Measurements from ENCODE around the gene PNPO.
"Not testable (repeated sequence)": the region's sequence is repeated elsewhere in the genome, so short reads cannot be mapped to it uniquely, and the experiment has no call there.

PNPO gene

DNA sequence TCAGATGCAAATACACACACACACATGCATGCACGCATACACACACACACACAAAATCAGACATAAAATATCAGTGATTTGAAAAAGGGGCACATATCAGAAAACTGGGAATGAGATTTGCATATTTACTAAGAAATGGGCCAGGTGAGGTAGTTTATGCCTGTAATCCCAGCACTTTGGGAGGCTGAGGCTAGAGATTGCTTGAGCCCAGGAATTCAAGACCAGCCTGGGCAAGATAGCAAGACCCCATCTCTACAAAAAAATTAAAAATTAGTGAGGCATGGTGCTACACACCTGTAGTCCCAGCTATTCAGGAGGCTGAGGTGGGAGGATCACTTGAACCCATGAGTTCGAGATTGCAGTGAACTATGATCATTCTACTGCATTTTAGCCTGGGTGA lies 22.4 kb upstream of the PNPO start:
- DNase-seq, result no peak

- DNase-seq, result not testable (repeated sequence)
These were observed 21.5 kb upstream of the PNPO start for GRCh38 chr17:47919889-47920288.

GRCh38 chr17:47924785-47925677 lies 16.3 kb upstream of the PNPO start:
- no peak for DNase-seq

GRCh38 chr17:47925678-47925988 lies 15.7 kb upstream of the PNPO start:
- no peak for DNase-seq

GRCh38 chr17:47927821-47928400 lies 13.5 kb upstream of the PNPO start:
- DNase-seq, result no peak

- DNase-seq, result no peak
These were observed 13.0 kb upstream of the PNPO start for GRCh38 chr17:47928415-47928814.

GRCh38 chr17:47929218-47930000 lies 12.0 kb upstream of the PNPO start:
- no peak for DNase-seq

DNA sequence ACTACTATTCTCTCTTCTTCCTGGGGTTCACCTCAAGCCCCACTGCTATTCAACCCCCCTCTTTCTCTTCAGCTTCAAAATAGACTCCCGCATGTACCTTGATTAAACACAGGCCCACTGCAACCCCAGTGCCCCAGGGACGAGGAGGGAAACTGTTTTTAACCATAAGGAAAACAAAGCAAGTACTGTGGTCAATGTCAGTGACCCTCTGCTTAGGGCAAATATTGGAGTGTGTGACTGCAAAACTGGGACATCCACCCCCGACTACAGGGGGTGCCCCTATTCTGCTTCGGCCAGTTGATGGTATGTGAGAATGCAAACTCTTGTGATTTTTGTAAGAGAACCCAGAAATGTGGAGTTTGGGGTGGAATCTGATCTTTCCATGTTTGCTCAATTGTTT lies 9.5 kb upstream of the PNPO start:
- DNase-seq, result no peak

DNA sequence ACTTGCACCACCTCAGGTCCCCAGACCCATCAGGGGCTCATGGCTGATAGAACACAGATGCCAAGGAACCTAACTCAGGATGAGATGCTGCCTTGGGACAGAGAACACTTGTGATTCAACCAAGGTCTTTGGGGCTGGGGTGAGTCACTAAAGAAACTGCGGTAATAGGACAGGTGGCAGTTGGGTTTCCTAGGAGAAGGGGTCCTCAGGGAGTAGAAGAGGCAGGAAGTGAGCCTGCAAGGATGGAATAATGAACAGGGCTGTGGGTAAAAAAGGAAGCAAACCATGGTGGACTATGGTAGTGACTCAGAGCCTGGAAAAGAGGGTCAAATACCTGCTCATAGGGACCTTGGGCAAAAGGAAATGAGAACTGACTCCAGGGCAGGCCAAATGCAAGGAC lies 6.5 kb upstream of the PNPO start:
- no peak for DNase-seq

DNA sequence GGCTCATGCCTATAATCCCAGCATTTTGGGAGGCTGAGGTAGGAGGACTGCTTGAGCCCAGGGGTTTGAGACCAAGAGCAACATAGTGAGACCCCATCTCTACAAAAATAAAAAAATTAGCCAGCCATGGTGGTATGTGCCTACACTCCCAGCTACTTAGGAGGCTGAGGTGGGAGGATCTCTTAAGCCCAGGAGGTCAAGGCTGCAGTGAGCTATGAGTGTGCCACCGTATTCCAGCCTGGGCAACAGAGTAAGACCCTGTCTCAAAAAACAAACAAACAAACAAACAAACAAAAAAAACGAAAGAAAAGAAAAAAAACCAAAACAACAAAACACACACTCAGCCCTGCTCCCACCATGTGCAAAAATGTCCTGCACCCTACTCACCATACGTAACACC lies 5.9 kb upstream of the PNPO start:
- not testable (repeated sequence) for DNase-seq

GRCh38 chr17:47935961-47936360 lies 5.4 kb upstream of the PNPO start:
- no peak for DNase-seq

GRCh38 chr17:47937941-47938340 lies 3.4 kb upstream of the PNPO start:
- DNase-seq, result no peak

DNA sequence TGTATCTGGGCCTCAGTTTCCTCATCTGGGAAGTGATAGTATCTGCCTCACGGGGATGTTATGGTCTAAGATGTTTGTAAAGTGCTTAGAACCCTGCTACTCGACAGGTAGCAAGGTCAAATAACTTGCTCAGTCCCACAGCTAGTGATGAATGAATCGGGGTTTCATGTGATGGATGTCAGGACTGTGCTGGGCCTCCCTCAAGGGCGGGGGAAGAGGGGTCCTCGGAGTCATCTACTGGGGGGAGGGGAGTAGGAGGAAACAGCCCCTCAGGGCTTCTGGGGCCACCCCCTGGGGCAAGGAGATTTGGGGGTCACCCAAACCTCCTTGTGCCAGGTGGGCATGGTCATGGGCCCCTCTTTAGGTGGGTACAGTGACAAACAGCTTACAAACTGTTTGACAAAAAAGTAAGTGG lies 732 bp downstream of the PNPO start:
- DNase-seq, result no peak

DNA sequence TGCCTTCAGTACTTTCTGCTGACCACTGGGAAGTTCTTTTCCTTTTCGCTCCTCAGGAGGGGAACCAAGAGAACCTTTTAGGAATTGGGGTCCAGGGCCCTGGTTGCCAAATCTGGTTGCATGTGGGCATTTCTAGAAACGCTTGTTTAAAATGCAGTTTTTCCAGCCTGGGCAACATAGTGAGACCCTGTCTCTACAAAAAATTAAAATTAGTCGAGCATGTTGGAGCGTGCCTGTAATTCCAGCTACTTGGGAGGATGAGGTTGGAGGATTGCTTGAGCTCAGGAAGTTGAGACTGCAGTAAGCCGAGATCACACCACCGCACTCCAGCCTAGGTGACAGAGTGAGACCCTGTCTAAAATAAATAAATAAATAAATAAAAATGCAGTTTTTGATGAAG lies 1.2 kb downstream of the PNPO start:
- no peak for DNase-seq

- no peak for DNase-seq
These were observed 3.7 kb downstream of the PNPO start for GRCh38 chr17:47945080-47945479.

DNA sequence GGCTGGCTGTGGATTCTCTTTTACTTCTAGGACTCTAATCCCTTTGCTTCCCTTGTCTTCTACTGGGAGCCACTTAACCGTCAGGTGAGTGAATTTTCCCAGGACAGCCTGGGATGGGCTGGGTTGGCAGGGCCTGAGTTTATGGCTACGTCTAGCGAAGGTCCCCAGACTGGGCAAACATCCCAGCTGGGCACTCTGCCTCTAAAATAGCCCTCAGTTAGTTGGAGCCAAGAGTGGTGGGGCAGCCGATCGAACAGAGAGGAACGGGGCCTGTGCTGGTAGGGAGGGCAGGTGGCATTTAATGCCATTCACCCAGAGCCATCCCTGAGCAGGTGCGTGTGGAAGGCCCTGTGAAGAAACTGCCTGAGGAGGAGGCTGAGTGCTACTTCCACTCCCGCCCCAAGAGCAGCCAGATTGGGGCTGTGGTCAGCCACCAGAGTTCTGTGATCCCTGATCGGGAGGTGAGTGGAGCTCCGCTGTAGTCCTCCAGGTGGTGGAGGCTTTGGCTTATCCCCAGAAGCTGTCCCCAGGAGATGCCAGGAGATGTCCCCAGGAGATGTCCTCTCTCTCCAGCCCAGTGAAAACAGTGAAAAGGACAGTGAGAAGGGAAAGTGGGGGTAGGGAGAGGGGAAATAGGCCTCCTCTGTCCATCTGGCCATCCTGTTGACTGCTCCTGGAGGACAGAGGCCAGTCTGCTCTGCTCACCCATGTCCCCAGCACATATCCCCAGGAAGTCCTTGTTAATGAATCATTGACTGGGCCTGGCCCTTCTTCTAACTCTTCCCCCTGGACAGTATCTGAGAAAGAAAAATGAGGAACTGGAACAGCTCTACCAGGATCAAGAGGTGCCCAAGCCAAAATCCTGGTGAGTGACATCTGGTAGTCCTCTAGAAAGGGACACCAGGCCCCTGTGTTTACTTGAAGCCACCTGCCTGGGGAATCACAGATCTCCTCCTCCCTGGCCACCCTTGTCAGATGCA lies 4.4 kb downstream of the PNPO start:
- DNase-seq, result no peak

- DNase-seq, result no peak
These were observed 5.1 kb downstream of the PNPO start for GRCh38 chr17:47946516-47946915.

DNA sequence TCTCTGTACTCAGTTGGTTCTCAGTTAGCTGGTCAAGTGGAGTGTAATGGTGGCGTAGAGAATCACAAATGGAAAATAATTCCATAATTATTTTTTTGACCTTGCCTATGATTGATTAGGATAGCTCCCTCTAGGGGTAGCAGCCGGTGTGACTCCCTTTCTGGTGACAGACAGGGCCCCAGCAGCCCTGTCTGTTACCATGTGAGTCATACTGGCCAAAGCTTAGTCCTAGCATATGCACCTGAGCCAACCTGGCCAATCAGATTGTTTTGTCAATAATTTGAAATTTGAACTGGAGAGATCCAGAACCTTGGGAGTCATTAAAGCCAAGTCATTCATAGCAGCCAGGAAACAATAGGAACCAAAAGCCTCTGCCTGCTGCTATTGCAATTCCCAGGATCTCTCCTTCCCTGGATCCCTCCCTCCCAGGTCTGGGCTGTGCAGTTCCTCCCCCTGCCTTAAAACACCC lies 5.6 kb downstream of the PNPO start:
- DNase-seq, result peak; percentile 75

- no peak for DNase-seq
These were observed 7.4 kb downstream of the PNPO start for GRCh38 chr17:47948706-47949196.

DNA sequence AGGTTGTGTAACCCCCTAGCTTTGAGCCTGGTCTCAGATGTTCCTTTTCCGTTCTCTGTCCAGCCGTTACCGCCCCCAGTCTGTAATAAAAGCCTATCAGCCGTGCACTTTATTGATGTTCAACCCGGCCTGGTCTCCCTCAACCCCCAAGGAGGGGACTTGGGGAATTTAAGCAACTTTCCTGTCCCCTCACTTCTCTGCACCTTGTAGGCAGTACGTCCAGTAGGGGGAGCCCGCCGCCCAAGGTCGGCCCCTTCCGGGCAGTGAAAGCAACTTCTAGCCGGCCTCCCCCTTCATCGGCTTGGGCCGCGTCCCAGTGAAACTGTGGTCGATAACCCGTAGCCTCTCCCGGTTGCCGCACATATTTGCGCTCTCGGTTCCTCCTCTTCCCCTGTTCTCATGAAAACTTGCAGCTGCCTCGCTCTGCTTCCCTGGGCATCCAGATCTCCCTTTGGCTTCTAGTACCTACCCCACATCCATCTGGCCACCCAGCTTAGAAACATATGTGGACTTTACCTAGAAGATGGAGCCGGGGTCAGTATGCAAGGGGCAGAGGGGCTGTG lies 7.9 kb downstream of the PNPO start:
- DNase-seq, result peak; percentile 78

DNA sequence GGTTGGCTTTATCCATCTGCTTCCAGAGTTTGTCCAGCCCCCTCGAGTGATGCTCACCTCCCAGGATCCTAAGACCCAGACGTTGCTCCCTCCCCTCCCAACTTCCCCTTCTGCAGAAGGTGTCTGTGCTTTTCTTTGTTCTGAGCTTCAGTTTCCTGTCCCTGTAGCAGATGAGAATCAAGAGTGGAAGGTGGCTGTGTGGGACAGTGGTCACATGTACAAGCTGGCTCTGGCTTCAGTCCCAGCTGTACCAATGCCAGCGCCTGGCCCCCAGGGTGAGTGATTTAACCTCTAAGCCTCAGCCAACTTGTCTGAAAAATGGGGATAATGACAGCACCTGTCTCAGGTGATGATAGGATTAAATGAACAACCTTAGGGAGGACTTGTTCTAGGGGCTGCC lies 8.6 kb downstream of the PNPO start:
- DNase-seq, result no peak

DNA sequence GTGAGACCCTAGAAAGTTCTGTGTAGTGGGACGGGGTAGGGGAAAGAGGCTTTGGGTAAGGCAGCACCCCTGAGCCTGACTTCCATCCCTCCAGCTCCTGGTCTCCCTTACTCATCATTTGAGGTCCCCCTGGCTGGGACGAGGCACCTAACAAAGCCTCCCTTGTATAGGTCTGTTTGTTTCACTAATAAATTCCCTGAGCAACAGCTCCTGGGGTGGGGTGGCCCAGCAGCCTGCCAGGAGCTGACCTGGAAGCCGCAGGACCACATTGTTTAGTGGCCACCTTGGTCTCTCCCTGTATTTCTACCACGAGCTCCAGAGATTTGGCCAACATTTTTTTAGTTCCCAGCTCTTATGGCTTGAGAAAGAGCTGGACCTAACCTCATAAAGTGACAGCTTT lies 9.1 kb downstream of the PNPO start:
- DNase-seq, result no peak
